Measurements from ENCODE around the gene MCCD1. TPM values are rescaled to one million over a fixed set of nuclear protein-coding genes. Genes with fewer than 3 reads are reported as not detected.

MCCD1 gene
- total RNA-seq, 1 donor from 2014 or later, result not detected

DNA sequence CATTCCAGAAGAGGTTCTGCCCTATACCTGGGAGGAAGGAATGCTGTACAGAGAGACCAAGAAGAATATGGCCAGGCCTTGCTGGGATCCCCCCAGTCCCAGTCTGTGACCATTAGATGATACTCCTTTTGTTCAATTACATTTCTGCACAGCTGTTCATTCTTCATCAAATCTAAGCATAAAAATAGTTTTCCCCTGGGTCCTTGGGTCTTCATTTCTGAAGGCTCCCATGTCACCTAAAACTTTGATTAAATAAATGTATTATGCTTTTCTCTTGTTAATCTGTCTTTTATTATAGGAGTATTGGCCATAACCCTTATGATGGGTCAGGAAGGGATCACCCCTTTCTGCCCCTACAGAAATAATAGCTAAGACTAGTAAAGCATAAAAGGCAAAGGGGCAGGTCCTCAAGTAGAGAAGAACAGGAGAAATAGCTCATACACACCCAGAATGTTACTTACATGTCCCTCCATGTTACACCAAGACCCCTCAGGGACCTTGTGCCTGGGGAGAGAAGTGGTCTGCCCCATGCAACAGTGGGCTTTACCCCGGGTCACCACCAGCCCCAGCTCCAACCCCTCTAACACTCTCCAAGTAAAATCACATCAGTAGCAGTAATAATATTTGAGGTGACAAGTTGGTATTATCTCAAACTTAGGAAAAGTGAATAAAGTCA lies 41.2 kb downstream of the MCCD1 start:
- DNase-seq (ENCODE audit: low spot score), result no peak

DNA sequence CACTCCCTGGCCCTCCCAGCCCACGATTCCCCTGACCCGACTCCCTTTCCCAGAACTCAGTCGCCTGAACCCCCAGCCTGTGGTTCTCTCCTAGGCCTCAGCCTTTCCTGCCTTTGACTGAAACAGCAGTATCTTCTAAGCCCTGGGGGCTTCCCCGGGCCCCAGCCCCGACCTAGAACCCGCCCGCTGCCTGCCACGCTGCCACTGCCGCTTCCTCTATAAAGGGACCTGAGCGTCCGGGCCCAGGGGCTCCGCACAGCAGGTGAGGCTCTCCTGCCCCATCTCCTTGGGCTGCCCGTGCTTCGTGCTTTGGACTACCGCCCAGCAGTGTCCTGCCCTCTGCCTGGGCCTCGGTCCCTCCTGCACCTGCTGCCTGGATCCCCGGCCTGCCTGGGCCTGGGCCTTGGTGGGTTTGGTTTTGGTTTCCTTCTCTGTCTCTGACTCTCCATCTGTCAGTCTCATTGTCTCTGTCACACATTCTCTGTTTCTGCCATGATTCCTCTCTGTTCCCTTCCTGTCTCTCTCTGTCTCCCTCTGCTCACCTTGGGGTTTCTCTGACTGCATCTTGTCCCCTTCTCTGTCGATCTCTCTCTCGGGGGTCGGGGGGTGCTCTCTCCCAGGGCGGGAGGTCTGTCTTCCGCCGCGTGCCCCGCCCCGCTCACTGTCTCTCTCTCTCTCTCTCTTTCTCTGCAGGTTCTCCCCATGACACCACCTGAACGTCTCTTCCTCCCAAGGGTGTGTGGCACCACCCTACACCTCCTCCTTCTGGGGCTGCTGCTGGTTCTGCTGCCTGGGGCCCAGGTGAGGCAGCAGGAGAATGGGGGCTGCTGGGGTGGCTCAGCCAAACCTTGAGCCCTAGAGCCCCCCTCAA lies 43.5 kb downstream of the MCCD1 start, which contains the start of gene LTA:
Gene LTA, plus strand, starts transcription at position 249 of the 871 bp plus-strand sequence. Its CDS starts 454 bp downstream, at position 703.
- no peak for DNase-seq (ENCODE audit: low spot score)

- DNase-seq (ENCODE audit: low spot score), result no peak
Observed at GRCh38 chr6:31573239-31574105, 44.7 kb downstream of the MCCD1 start.

- DNase-seq (ENCODE audit: low spot score), result no peak
Observed at GRCh38 chr6:31574106-31575061, 45.6 kb downstream of the MCCD1 start.

- no peak for DNase-seq (ENCODE audit: low spot score)
Observed at GRCh38 chr6:31575335-31575901, 46.7 kb downstream of the MCCD1 start, which contains the start of gene TNF. Gene TNF (plus strand): TSS chr6:31575565. CDS start chr6:31575742, 177 bp downstream.

DNA sequence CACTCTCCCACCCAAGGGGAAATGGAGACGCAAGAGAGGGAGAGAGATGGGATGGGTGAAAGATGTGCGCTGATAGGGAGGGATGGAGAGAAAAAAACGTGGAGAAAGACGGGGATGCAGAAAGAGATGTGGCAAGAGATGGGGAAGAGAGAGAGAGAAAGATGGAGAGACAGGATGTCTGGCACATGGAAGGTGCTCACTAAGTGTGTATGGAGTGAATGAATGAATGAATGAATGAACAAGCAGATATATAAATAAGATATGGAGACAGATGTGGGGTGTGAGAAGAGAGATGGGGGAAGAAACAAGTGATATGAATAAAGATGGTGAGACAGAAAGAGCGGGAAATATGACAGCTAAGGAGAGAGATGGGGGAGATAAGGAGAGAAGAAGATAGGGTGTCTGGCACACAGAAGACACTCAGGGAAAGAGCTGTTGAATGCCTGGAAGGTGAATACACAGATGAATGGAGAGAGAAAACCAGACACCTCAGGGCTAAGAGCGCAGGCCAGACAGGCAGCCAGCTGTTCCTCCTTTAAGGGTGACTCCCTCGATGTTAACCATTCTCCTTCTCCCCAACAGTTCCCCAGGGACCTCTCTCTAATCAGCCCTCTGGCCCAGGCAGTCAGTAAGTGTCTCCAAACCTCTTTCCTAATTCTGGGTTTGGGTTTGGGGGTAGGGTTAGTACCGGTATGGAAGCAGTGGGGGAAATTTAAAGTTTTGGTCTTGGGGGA lies 47.4 kb downstream of the MCCD1 start:
- no peak for DNase-seq (ENCODE audit: low spot score)

DNA sequence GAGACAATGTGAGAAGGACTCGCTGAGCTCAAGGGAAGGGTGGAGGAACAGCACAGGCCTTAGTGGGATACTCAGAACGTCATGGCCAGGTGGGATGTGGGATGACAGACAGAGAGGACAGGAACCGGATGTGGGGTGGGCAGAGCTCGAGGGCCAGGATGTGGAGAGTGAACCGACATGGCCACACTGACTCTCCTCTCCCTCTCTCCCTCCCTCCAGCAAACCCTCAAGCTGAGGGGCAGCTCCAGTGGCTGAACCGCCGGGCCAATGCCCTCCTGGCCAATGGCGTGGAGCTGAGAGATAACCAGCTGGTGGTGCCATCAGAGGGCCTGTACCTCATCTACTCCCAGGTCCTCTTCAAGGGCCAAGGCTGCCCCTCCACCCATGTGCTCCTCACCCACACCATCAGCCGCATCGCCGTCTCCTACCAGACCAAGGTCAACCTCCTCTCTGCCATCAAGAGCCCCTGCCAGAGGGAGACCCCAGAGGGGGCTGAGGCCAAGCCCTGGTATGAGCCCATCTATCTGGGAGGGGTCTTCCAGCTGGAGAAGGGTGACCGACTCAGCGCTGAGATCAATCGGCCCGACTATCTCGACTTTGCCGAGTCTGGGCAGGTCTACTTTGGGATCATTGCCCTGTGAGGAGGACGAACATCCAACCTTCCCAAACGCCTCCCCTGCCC lies 48.3 kb downstream of the MCCD1 start:
- DNase-seq (ENCODE audit: low spot score), result no peak

DNA sequence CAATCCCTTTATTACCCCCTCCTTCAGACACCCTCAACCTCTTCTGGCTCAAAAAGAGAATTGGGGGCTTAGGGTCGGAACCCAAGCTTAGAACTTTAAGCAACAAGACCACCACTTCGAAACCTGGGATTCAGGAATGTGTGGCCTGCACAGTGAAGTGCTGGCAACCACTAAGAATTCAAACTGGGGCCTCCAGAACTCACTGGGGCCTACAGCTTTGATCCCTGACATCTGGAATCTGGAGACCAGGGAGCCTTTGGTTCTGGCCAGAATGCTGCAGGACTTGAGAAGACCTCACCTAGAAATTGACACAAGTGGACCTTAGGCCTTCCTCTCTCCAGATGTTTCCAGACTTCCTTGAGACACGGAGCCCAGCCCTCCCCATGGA lies 48.8 kb downstream of the MCCD1 start:
- DNase-seq (ENCODE audit: low spot score), result no peak

- no peak for DNase-seq (ENCODE audit: low spot score)
Observed at GRCh38 chr6:31578184-31579118, 49.7 kb downstream of the MCCD1 start.

GRCh38 chr6:31579119-31579505 lies 50.4 kb downstream of the MCCD1 start:
- no peak for DNase-seq (ENCODE audit: low spot score)

Other genes starting within 250 kb of the MCCD1 start
- 914 TPM for gene HLA-B, start 171.8 kb upstream of the MCCD1 start, total RNA-seq
- 9.9 TPM for gene MICA, start 125.4 kb upstream of the MCCD1 start, total RNA-seq
- 4.5 TPM for gene MICB, start 30.8 kb upstream of the MCCD1 start, total RNA-seq
- 268 TPM for gene DDX39B, start 13.0 kb downstream of the MCCD1 start, total RNA-seq
- gene ATP6V1G2, start 17.6 kb downstream of the MCCD1 start, total RNA-seq, result 1.1 TPM
- 11.4 TPM for gene NFKBIL1, start 18.6 kb downstream of the MCCD1 start, total RNA-seq
- not detected for gene LTA, start 43.3 kb downstream of the MCCD1 start, total RNA-seq
- 1.2 TPM for gene TNF, start 46.6 kb downstream of the MCCD1 start, total RNA-seq
- 1.4 TPM for gene LTB, start 53.5 kb downstream of the MCCD1 start, total RNA-seq
- 23.8 TPM for gene LST1, start 57.3 kb downstream of the MCCD1 start, total RNA-seq
- gene NCR3, start 64.0 kb downstream of the MCCD1 start, total RNA-seq, result not detected
- gene AIF1, start 86.3 kb downstream of the MCCD1 start, total RNA-seq, result 60.1 TPM
- 162 TPM for gene PRRC2A, start 91.8 kb downstream of the MCCD1 start, total RNA-seq
- gene BAG6, start 123.7 kb downstream of the MCCD1 start, total RNA-seq, result 229 TPM
- gene APOM, start 126.9 kb downstream of the MCCD1 start, total RNA-seq, result 3.3 TPM
- gene C6orf47, start 131.8 kb downstream of the MCCD1 start, total RNA-seq, result 21.6 TPM
- 10.5 TPM for gene GPANK1, start 136.0 kb downstream of the MCCD1 start, total RNA-seq
- 125 TPM for gene CSNK2B, start 137.1 kb downstream of the MCCD1 start, total RNA-seq
- gene LY6G5B, start 141.0 kb downstream of the MCCD1 start, total RNA-seq, result 15.5 TPM
- 1.9 TPM for gene LY6G5C, start 152.1 kb downstream of the MCCD1 start, total RNA-seq
- gene ABHD16A, start 174.4 kb downstream of the MCCD1 start, total RNA-seq, result 38.8 TPM
- not detected for gene LY6G6F, start 177.9 kb downstream of the MCCD1 start, total RNA-seq
- gene LY6G6D, start 186.4 kb downstream of the MCCD1 start, total RNA-seq, result not detected
- not detected for gene LY6G6C, start 192.8 kb downstream of the MCCD1 start, total RNA-seq
- not detected for gene MPIG6B, start 194.4 kb downstream of the MCCD1 start, total RNA-seq
- 123 TPM for gene DDAH2, start 200.3 kb downstream of the MCCD1 start, total RNA-seq
- gene CLIC1, start 207.6 kb downstream of the MCCD1 start, total RNA-seq, result 408 TPM
- 14.8 TPM for gene MSH5, start 211.0 kb downstream of the MCCD1 start, total RNA-seq
- 2.0 TPM for gene SAPCD1, start 233.7 kb downstream of the MCCD1 start, total RNA-seq
- gene VWA7, start 248.4 kb downstream of the MCCD1 start, total RNA-seq, result 0.77 TPM

Measured in mesenteric fat pad (tissue), 1 donor.